ENCODE measurements around the gene YY1.

The YY1 gene

GRCh38 chr14:100317389-100317788 lies 78.4 kb downstream of the YY1 start:
- Histone ChIP-seq H4K20me1 (ENCODE audit: control insufficient read depth, insufficient read depth, low read depth, low read length) (no peaks in the 10 kb centered on the region), H3K79me2 (ENCODE audit: control insufficient read depth, low read length) (no peaks in the 10 kb centered on the region), H3K4me1 (ENCODE audit: control insufficient read depth, low read length) (peaks cover 15% of the 10 kb centered on the region), H3K4me3 (ENCODE audit: low read length) (no peak overlapping the region), H3K9me3 (ENCODE audit: control insufficient read depth, insufficient read depth, low read length) (no peaks in the 10 kb centered on the region), H3K9me2 (replicated peaks; ENCODE audit: control insufficient read depth, low read length) (no peaks in the 10 kb centered on the region), H3K4me2 (ENCODE audit: low read length) (no peak overlapping the region), H3K36me3 (ENCODE audit: control insufficient read depth, low read length) (no peaks in the 10 kb centered on the region), H3K27ac (ENCODE audit: low read depth, low read length) (no peak overlapping the region), H3F3A (ENCODE audit: control insufficient read depth, insufficient read depth) (no peaks in the 10 kb centered on the region), H3K27me3 (ENCODE audit: control insufficient read depth, low read length) (no peaks in the 10 kb centered on the region)
- TF ChIP-seq CTCF (IDR thresholded peaks at IDR 0.05; ENCODE audit: low read depth, low read length, poor library complexity, severe bottlenecking) (no peak), EZH2phosphoT487 (IDR thresholded peaks at IDR 0.05; ENCODE audit: borderline replicate concordance, low read length) (no peak)

GRCh38 chr14:100317912-100318808 lies 79.2 kb downstream of the YY1 start:
- Histone ChIP-seq H3K4me1 (ENCODE audit: control insufficient read depth, low read length) (peaks cover 7% of the 10 kb centered on the region), H3K4me2 (ENCODE audit: low read length) (peak overlapping the region; percentile 49), H3K9me2 (replicated peaks; ENCODE audit: control insufficient read depth, low read length) (no peaks in the 10 kb centered on the region), H3K9me3 (ENCODE audit: control insufficient read depth, insufficient read depth, low read length) (no peaks in the 10 kb centered on the region), H3K79me2 (ENCODE audit: control insufficient read depth, low read length) (no peaks in the 10 kb centered on the region), H3K27ac (ENCODE audit: low read depth, low read length) (no peak overlapping the region), H3K27me3 (ENCODE audit: control insufficient read depth, low read length) (no peaks in the 10 kb centered on the region), H3K36me3 (ENCODE audit: control insufficient read depth, low read length) (no peaks in the 10 kb centered on the region), H3F3A (ENCODE audit: control insufficient read depth, insufficient read depth) (no peaks in the 10 kb centered on the region), H3K4me3 (ENCODE audit: low read length) (peak overlapping the region; percentile 30; the same call in 1 of the 2 replicates), H4K20me1 (ENCODE audit: control insufficient read depth, insufficient read depth, low read depth, low read length) (no peaks in the 10 kb centered on the region)
- no peak for TF ChIP-seq EZH2phosphoT487 (IDR thresholded peaks at IDR 0.05; ENCODE audit: borderline replicate concordance, low read length)
- TF ChIP-seq CTCF (IDR thresholded peaks at IDR 0.05; ENCODE audit: low read depth, low read length, poor library complexity, severe bottlenecking), result peak; percentile 82

GRCh38 chr14:100320157-100320856 lies 81.4 kb downstream of the YY1 start:
- Histone ChIP-seq H3K79me2 (ENCODE audit: control insufficient read depth, low read length) (no peaks in the 10 kb centered on the region), H4K20me1 (ENCODE audit: control insufficient read depth, insufficient read depth, low read depth, low read length) (no peaks in the 10 kb centered on the region), H3K4me3 (ENCODE audit: low read length) (no peak overlapping the region), H3K27me3 (ENCODE audit: control insufficient read depth, low read length) (no peaks in the 10 kb centered on the region), H3K36me3 (ENCODE audit: control insufficient read depth, low read length) (no peaks in the 10 kb centered on the region), H3F3A (ENCODE audit: control insufficient read depth, insufficient read depth) (no peaks in the 10 kb centered on the region), H3K4me1 (ENCODE audit: control insufficient read depth, low read length) (peaks cover 7% of the 10 kb centered on the region), H3K4me2 (ENCODE audit: low read length) (no peak overlapping the region), H3K27ac (ENCODE audit: low read depth, low read length) (no peak overlapping the region), H3K9me2 (replicated peaks; ENCODE audit: control insufficient read depth, low read length) (no peaks in the 10 kb centered on the region), H3K9me3 (ENCODE audit: control insufficient read depth, insufficient read depth, low read length) (no peaks in the 10 kb centered on the region)
- TF ChIP-seq EZH2phosphoT487 (IDR thresholded peaks at IDR 0.05; ENCODE audit: borderline replicate concordance, low read length) (no peak), CTCF (IDR thresholded peaks at IDR 0.05; ENCODE audit: low read depth, low read length, poor library complexity, severe bottlenecking) (no peak)

Measured in DOHH2 (cell line).